AG04449 (cell line): Measurements from ENCODE around the gene PTPRC.

Experiments used
- CTCF ChIA-PET: fragments of 350-600 bp; formaldehyde crosslinking; extraction: SDS; loops from one replicate; lab custom pipeline; 2021; ENCODE audit warnings: antibody characterized with exemption; lab: Yijun Ruan, JAX
- POLR2A ChIA-PET: fragments of 400-600, 350-600 bp; formaldehyde crosslinking; extraction: SDS; loops from one replicate; lab custom pipeline; 2020; ENCODE audit warnings: antibody characterized with exemption, inconsistent platforms; lab: Yijun Ruan, JAX
- DNase-seq: peaks from one replicate; pipeline ENCODE4 v3.0.0-alpha.2; 2010; ENCODE audit warnings: low read depth, low spot score
- H3K4me3 ChIP-seq: 2 replicates; pipeline ENCODE4 v1.5.1; 2011; ENCODE audit warnings: low read depth, mild to moderate bottlenecking, control low read depth, low read length
- CTCF ChIP-seq: IDR thresholded peaks from one replicate; pipeline ENCODE4 v1.5.1; 2011; ENCODE audit warnings: mild to moderate bottlenecking, moderate library complexity, low read length, control low read depth, inconsistent platforms; ENCODE audit not compliant: insufficient read depth; ENCODE audit errors: missing control alignments

PTPRC gene

GRCh38 chr1:198638441-198638840, 399 bp upstream of the PTPRC start:
- POLR2A ChIA-PET, result no interaction called here
- H3K4me3 ChIP-seq, result no peak overlapping the region
- CTCF ChIA-PET, result no interaction called here
- no peak for DNase-seq
- no peak for TF ChIP-seq CTCF

GRCh38 chr1:198639671-198640143, 867 bp downstream of the PTPRC start:
- POLR2A ChIA-PET, result no interaction called here
- CTCF ChIA-PET, result no interaction called here
- H3K4me3 ChIP-seq, result no peak overlapping the region
- TF ChIP-seq CTCF, result no peak
- no peak for DNase-seq

GRCh38 chr1:198640174-198640573, 1.3 kb downstream of the PTPRC start:
- ChIA-PET POLR2A (no interaction called here), CTCF (no interaction called here)
- TF ChIP-seq CTCF, result no peak
- DNase-seq, result no peak
- H3K4me3 ChIP-seq, result no peak overlapping the region

- CTCF ChIA-PET, result no interaction called here
- DNase-seq, result no peak
- POLR2A ChIA-PET, result no interaction called here
- H3K4me3 ChIP-seq, result no peak overlapping the region
- TF ChIP-seq CTCF, result no peak
Observed at GRCh38 chr1:198641501-198641900, 2.7 kb downstream of the PTPRC start.

GRCh38 chr1:198641966-198642668, 3.3 kb downstream of the PTPRC start:
- no peak for DNase-seq
- POLR2A ChIA-PET, result no interaction called here
- H3K4me3 ChIP-seq, result no peak overlapping the region
- CTCF ChIA-PET, result no interaction called here
- no peak for TF ChIP-seq CTCF

GRCh38 chr1:198642983-198643382, 4.1 kb downstream of the PTPRC start:
- DNase-seq, result no peak
- H3K4me3 ChIP-seq, result no peak overlapping the region
- POLR2A ChIA-PET, result no interaction called here
- CTCF ChIA-PET, result no interaction called here
- no peak for TF ChIP-seq CTCF
